Measurements from ENCODE around the gene CMSS1.

DNA sequence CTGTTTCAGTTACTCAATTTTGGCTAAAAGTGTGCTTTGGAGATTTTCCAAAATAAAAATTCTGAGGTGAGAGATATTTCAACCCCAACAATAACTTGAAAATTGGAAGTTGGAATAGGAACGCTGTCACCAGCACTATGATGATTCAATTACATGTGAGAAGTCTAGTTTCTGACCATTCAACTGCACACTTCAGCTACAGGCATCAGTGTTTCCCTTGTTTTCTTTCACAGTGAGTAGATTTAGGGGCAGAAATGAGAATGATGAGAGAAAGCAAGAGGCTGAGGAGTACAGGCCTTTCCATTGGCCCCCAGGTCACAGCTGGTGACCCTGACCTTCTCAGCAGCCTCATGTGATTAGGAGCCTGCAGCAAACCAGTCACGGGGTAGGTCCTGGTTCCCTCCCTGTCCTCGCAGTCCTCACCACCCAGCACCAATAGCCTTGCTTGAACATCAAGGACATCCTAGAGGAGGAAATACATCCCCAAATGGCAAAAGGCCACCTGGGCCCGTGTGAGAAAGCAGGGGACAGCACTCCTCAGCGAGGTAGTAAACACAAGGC lies 306.6 kb downstream of the CMSS1 start:
- TF ChIP-seq POLR2A (IDR thresholded peaks at IDR 0.05) = no peak
- TF ChIP-seq, protein P1, sequence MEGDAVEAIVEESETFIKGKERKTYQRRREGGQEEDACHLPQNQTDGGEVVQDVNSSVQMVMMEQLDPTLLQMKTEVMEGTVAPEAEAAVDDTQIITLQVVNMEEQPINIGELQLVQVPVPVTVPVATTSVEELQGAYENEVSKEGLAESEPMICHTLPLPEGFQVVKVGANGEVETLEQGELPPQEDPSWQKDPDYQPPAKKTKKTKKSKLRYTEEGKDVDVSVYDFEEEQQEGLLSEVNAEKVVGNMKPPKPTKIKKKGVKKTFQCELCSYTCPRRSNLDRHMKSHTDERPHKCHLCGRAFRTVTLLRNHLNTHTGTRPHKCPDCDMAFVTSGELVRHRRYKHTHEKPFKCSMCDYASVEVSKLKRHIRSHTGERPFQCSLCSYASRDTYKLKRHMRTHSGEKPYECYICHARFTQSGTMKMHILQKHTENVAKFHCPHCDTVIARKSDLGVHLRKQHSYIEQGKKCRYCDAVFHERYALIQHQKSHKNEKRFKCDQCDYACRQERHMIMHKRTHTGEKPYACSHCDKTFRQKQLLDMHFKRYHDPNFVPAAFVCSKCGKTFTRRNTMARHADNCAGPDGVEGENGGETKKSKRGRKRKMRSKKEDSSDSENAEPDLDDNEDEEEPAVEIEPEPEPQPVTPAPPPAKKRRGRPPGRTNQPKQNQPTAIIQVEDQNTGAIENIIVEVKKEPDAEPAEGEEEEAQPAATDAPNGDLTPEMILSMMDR (IDR thresholded peaks at IDR 0.05) = no peak

All from uterus (tissue), 2 donors.